ENCODE measurements around the gene DIP2A.

- TF ChIP-seq FOXP2 (optimal IDR thresholded peaks at IDR 0.05; ENCODE audit: control extremely low read depth, extremely low read length, insufficient read depth) (no peak), EZH2 (IDR thresholded peaks at IDR 0.05) (no peak)
Measured at GRCh38 chr21:46482225-46482845, 23.6 kb downstream of the DIP2A start.
